K562 (cell line): ENCODE results near the gene MPV17L2. TPM values are rescaled to one million over a fixed set of nuclear protein-coding genes. Genes with fewer than 3 reads are reported as not detected.

Experiments used
- BCOR ChIP-seq: fragments of 450-650 bp; IDR thresholded peaks from 2 replicates; pipeline ENCODE4 v1.6.1; 2016
- BRD9 ChIP-seq: fragments of 450-650 bp; IDR thresholded peaks from 2 replicates; pipeline ENCODE4 v1.6.1; 2018; ENCODE audit warnings: low read depth; ENCODE audit not compliant: partially characterized antibody
- C11orf30 ChIP-seq: fragments of 450-650 bp; IDR thresholded peaks from 2 replicates; pipeline ENCODE4 v1.6.1; 2016; ENCODE audit warnings: low read depth, mild to moderate bottlenecking
- CBFA2T3 ChIP-seq: fragments of 450-650 bp; IDR thresholded peaks from 2 replicates; pipeline ENCODE4 v1.6.1; 2017
- CBX1 ChIP-seq: sonication (generic); IDR thresholded peaks from 2 replicates; pipeline ENCODE4 v1.6.1; 2016; ENCODE audit warnings: antibody characterized with exemption, low read depth, mild to moderate bottlenecking
- CUX1 ChIP-seq: fragments of 200-800 bp; sonication (Bioruptor generic); IDR thresholded peaks from 2 replicates; pipeline ENCODE4 v1.6.1; 2016; ENCODE audit warnings: missing genetic modification characterization, missing compliant biosample characterization
- EP300 ChIP-seq: IDR thresholded peaks from 2 replicates; pipeline ENCODE4 v1.6.1; 2012; ENCODE audit warnings: low read length, improper control_type of control experiment
- FOXJ3 ChIP-seq: sonication (generic); formaldehyde crosslinking; IDR thresholded peaks from 2 replicates; pipeline ENCODE4 v1.4.0; 2020; ENCODE audit warnings: mild to moderate bottlenecking, missing genetic modification reagents
- FOXM1 ChIP-seq, 2 experiments: fragments of 450-650 bp in 1 of 2; sonication (generic) in 1 of 2; formaldehyde crosslinking in 1 of 2; IDR thresholded peaks; 2 replicates each; pipeline versions ENCODE4 v1.6.1 to v1.9.0; 2017 to 2022; ENCODE audit warnings: low read depth in 2 of 2, mild to moderate bottlenecking in 2 of 2, missing genetic modification reagents in 1 of 2, moderate library complexity in 1 of 2
- HES1 ChIP-seq: fragments of 450-650 bp; IDR thresholded peaks from 2 replicates; pipeline ENCODE4 v1.6.1; 2016; ENCODE audit warnings: low read depth, mild to moderate bottlenecking, moderate library complexity
- HLTF ChIP-seq: fragments of 450-650 bp; IDR thresholded peaks from 2 replicates; pipeline ENCODE4 v1.6.1; 2016
- MCM7 ChIP-seq, 2 experiments: fragments of 450-650 bp; IDR thresholded peaks; 2 replicates each; pipeline ENCODE4 v1.6.1; 2016 to 2018
- POLR2B ChIP-seq: fragments of 450-650 bp; IDR thresholded peaks from 2 replicates; pipeline ENCODE4 v1.6.1; 2018; ENCODE audit warnings: low read depth; ENCODE audit not compliant: partially characterized antibody
- RBFOX2 ChIP-seq: fragments of 200-400 bp; formaldehyde crosslinking; IDR thresholded peaks from 2 replicates; pipeline ENCODE4 v1.6.1; 2017; ENCODE audit warnings: low read depth, mild to moderate bottlenecking, low read length, moderate library complexity
- SIN3A ChIP-seq, 2 experiments: fragments of 150-350 bp in 1 of 2; IDR thresholded peaks; 2 replicates each; pipeline ENCODE4 v1.6.1; 2011 to 2016; ENCODE audit warnings: borderline replicate concordance in 2 of 2, low read depth in 2 of 2, low read length in 2 of 2, mild to moderate bottlenecking in 2 of 2, moderate library complexity in 2 of 2; ENCODE audit not compliant: control insufficient read depth in 1 of 2
- SRSF3 ChIP-seq: fragments of 200-400 bp; formaldehyde crosslinking; IDR thresholded peaks from 2 replicates; pipeline ENCODE4 v1.6.1; 2016; ENCODE audit warnings: mild to moderate bottlenecking, low read length, moderate library complexity; ENCODE audit not compliant: insufficient read depth
- TAF1 ChIP-seq: IDR thresholded peaks from 2 replicates; pipeline ENCODE4 v1.6.1; 2011; ENCODE audit warnings: mild to moderate bottlenecking, low read length, moderate library complexity; ENCODE audit not compliant: insufficient read depth, control insufficient read depth, severe bottlenecking; ENCODE audit errors: extremely low read depth
- ZNF324 ChIP-seq: fragments of 250-450 bp; sonication (Bioruptor Pico); IDR thresholded peaks from 2 replicates; pipeline ENCODE4 v1.4.0; 2020; ENCODE audit warnings: mild to moderate bottlenecking
- polyA plus RNA-seq, 8 experiments: library from polyadenylated mRNA; depleted of rRNA in 4 of 8; stranded (reverse) in 5 of 8; unstranded in 3 of 8; fragments of >200 nt; fragmentation: Nextera tagmentation in 2 of 8; fragmentation: Illumina TruSeq in 1 of 8; extraction: Ambion mirVana in 2 of 8; extraction: Trizol in 1 of 8; gene quantifications; 2 replicates each; pipeline versions ENCODE4 v1.2.1 to v1.2.3, GENCODE V29; 2011 to 2014; ENCODE audit warnings: inconsistent platforms in 1 of 8, missing spikeins in 1 of 8
- total RNA-seq, 7 experiments: library from RNA; depleted of rRNA in 6 of 7; stranded (reverse); fragments of >200 nt in 6 of 7; fragmentation: Illumina TruSeq in 2 of 7; extraction: Trizol in 2 of 7; gene quantifications; 2 replicates each; pipeline versions ENCODE4 v1.2.1 to v1.2.3, GENCODE V29; 2011 to 2021; ENCODE audit warnings: low replicate concordance in 1 of 7
- TF ChIP-seq, protein P1 (sequence below), 2 experiments: fragments of 450-650 bp; IDR thresholded peaks; 2 replicates each; pipeline ENCODE4 v1.6.1; 2018; ENCODE audit warnings: mild to moderate bottlenecking in 2 of 2, low read depth in 1 of 2; ENCODE audit not compliant: partially characterized antibody in 2 of 2

Gene MPV17L2
- total and polyA plus RNA-seq, 9 of the 15 experiments (the other 6 are each of a cell fraction or from before 2014, with no cell fraction given), result 10.6 to 60.2 (median 28.5) TPM

DNA sequence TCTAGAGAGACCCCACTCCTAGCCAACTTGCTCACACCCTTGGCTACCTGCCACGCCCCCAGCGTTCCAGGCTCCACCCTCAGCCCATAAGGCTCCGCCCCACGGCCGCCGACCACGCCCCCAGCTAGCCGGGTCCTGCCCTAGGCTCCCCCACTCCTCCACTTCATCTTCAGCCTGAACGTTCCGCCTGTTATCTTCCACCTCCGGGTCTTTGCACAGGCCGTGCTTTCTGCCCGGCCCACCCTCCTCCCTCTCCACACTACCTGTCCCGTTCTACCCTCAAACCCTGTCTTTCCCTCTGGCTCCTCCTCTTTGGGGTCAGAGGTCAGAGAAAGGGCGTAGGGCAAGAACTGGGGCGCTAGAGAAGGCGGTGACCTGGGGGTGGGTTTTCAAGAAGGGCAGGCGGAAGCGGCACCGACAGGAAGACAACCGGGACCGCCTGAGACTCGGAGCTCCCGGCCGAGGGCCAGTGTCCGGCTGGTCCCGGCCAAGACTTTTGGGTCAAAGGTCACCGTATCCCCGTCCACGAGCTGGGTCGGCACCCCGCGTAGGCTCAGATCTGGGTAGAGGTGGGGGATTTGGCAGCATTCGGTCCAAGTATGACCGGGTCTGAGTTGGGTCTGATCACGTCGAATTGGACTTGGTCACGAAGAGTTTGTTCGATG is 31.0 kb downstream of the MPV17L2 start (continued):
- TF ChIP-seq, protein P1, sequence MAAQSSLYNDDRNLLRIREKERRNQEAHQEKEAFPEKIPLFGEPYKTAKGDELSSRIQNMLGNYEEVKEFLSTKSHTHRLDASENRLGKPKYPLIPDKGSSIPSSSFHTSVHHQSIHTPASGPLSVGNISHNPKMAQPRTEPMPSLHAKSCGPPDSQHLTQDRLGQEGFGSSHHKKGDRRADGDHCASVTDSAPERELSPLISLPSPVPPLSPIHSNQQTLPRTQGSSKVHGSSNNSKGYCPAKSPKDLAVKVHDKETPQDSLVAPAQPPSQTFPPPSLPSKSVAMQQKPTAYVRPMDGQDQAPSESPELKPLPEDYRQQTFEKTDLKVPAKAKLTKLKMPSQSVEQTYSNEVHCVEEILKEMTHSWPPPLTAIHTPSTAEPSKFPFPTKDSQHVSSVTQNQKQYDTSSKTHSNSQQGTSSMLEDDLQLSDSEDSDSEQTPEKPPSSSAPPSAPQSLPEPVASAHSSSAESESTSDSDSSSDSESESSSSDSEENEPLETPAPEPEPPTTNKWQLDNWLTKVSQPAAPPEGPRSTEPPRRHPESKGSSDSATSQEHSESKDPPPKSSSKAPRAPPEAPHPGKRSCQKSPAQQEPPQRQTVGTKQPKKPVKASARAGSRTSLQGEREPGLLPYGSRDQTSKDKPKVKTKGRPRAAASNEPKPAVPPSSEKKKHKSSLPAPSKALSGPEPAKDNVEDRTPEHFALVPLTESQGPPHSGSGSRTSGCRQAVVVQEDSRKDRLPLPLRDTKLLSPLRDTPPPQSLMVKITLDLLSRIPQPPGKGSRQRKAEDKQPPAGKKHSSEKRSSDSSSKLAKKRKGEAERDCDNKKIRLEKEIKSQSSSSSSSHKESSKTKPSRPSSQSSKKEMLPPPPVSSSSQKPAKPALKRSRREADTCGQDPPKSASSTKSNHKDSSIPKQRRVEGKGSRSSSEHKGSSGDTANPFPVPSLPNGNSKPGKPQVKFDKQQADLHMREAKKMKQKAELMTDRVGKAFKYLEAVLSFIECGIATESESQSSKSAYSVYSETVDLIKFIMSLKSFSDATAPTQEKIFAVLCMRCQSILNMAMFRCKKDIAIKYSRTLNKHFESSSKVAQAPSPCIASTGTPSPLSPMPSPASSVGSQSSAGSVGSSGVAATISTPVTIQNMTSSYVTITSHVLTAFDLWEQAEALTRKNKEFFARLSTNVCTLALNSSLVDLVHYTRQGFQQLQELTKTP (IDR thresholded peaks at IDR 0.05; ENCODE audit: low read depth in 1 of 2, partially characterized antibody in 2 of 2), result peak; percentile 29 to 75
- TF ChIP-seq HLTF (peak; percentile 97), EP300 (peak; percentile 30; the same call in 1 of the 2 replicates), POLR2B (peak; percentile 63), CBX1 (peak; percentile 90; the same call in 1 of the 2 replicates), CBFA2T3 (peak; percentile 34; the same call in 1 of the 2 replicates), FOXJ3 (CRISPR knock-in tag) (no peak), ZNF324 (CRISPR knock-in tag) (no peak), BRD9 (peak; percentile 78), HES1 (no peak), MCM7 (IDR thresholded peaks at IDR 0.05) (no peak), C11orf30 (no peak; the same call in 1 of the 2 replicates), SRSF3 (no peak), TAF1 (peak; percentile 55), BCOR (peak; percentile 91), CUX1 (CRISPR knock-in tag) (no peak), SIN3A (IDR thresholded peaks at IDR 0.05; ENCODE audit: borderline replicate concordance in 2 of 2, control insufficient read depth in 1 of 2, low read depth in 2 of 2, low read length in 2 of 2) (no peak), RBFOX2 (peak; percentile 79), FOXM1 (IDR thresholded peaks at IDR 0.05; ENCODE audit: low read depth) (peak; percentile 90), FOXM1 (CRISPR knock-in tag; IDR thresholded peaks at IDR 0.05; ENCODE audit: low read depth) (no peak)
